Breast epithelium (tissue), 3 donors: ENCODE results near the gene LAMP2.
A peak's percentile ranks its signal among the peaks of the same experiment; 100 is the strongest.

Source experiments
- CTCF ChIP-seq, 3 donors: fragments of 450-650 bp; IDR thresholded peaks; one replicate each; pipeline ENCODE4 v1.5.1; 2016 to 2017; ENCODE audit warnings: antibody characterized with exemption in 3 of 3, mild to moderate bottlenecking in 3 of 3, moderate library complexity in 3 of 3
- POLR2A ChIP-seq: fragments of 450-650 bp; IDR thresholded peaks from one replicate; pipeline ENCODE4 v1.6.1; 2016; ENCODE audit warnings: antibody characterized with exemption, mild to moderate bottlenecking, moderate library complexity
- POLR2AphosphoS5 ChIP-seq, 3 donors: sonication (generic); formaldehyde crosslinking; IDR thresholded peaks; one replicate each; pipeline ENCODE4 v1.6.1; 2017; ENCODE audit warnings: antibody characterized with exemption in 3 of 3

DNA sequence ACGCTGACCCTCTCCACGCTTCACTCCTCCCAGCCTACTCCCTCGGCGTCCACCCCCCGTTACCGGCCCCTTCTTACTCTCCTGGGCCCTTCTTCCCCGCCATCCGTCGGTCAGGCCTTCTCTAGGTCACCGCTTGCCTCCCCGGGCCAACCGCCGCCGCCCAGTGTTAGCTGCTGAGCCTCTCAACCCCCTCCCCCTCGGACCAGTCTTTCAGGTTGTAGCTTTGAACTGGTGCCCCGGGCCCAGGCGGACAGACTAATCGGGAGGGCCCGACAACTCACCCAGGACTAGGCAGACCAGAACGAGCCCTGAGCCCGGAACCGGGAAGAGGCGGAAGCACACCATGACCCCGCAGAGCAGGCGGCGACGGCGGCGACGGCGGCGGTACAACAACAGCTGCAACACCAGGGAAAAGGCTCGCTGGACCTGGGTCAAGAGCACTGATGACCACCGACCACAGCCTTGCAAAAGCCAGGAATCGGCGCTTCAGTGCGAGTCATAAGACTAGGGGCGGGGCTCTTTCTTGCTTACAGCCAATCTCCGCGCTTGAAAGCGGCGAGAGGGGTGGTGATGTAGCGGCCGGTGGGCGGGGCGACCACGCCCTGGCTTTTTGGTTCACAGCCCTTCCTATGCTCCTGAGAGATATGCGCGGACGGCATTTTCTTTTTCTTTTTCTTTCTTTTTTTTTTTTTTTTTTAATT, at the start of gene LAMP2:
- TF ChIP-seq CTCF (IDR thresholded peaks at IDR 0.05) = no peak
- peak; percentile 75 to 95 (median 88) for TF ChIP-seq POLR2AphosphoS5 (IDR thresholded peaks at IDR 0.05)
- TF ChIP-seq POLR2A = peak; percentile 63
